SK-N-SH treated with all-trans-retinoic acid at 6 μM for 48 hours (cell line): ENCODE measurements around the gene SLC41A3.

Experiments
- ATAC-seq: fragments of 200-7000 bp; cut with Tn5 transposase; 3 replicates; pipeline ENCODE4 v1.9.1; 2020; ENCODE audit warnings: mild to moderate bottlenecking, moderate library complexity
- ARNTL ChIP-seq: fragments of 450-650 bp; formaldehyde crosslinking; IDR thresholded peaks from 2 replicates; pipeline ENCODE4 v1.5.0; 2020; ENCODE audit warnings: low read depth, mild to moderate bottlenecking, moderate library complexity, borderline replicate concordance
- BACH2 ChIP-seq: fragments of 250-450 bp; sonication (Bioruptor Pico); IDR thresholded peaks from 2 replicates; pipeline ENCODE4 v1.9.0; 2021; ENCODE audit warnings: mild to moderate bottlenecking, borderline replicate concordance
- CSDC2 ChIP-seq: fragments of 250-450 bp; sonication (Bioruptor Pico); IDR thresholded peaks from 2 replicates; pipeline ENCODE4 v1.5.0; 2020; ENCODE audit warnings: mild to moderate bottlenecking, moderate library complexity
- ESRRG ChIP-seq: fragments of 250-450 bp; sonication (Bioruptor Pico); IDR thresholded peaks from 2 replicates; pipeline ENCODE4 v1.6.1; 2021; ENCODE audit warnings: mild to moderate bottlenecking
- GLIS3 ChIP-seq: fragments of 250-450 bp; sonication (Bioruptor Pico); IDR thresholded peaks from 2 replicates; pipeline ENCODE4 v1.5.0; 2020; ENCODE audit warnings: mild to moderate bottlenecking, moderate library complexity
- ISL1 ChIP-seq: fragments of 250-450 bp; sonication (Bioruptor Pico); IDR thresholded peaks from 2 replicates; pipeline ENCODE4 v2.1.2; 2022; ENCODE audit warnings: mild to moderate bottlenecking, moderate library complexity
- OSR1 ChIP-seq: fragments of 250-450 bp; sonication (Bioruptor Pico); IDR thresholded peaks from 2 replicates; pipeline ENCODE4 v1.8.0; 2022; ENCODE audit warnings: moderate library complexity, mild to moderate bottlenecking, inconsistent platforms
- PPARA ChIP-seq: fragments of 250-450 bp; sonication (Bioruptor Pico); IDR thresholded peaks from 2 replicates; pipeline ENCODE4 v1.5.0; 2020; ENCODE audit warnings: mild to moderate bottlenecking, borderline replicate concordance
- TOX ChIP-seq: fragments of 250-450 bp; sonication (Bioruptor Pico); IDR thresholded peaks from 2 replicates; pipeline ENCODE4 v1.8.0; 2021; ENCODE audit warnings: mild to moderate bottlenecking, moderate library complexity, borderline replicate concordance
- ZFP3 ChIP-seq: fragments of 250-450 bp; sonication (Bioruptor Pico); IDR thresholded peaks from 2 replicates; pipeline ENCODE4 v1.5.0; 2020; ENCODE audit warnings: mild to moderate bottlenecking, moderate library complexity
- ZFP30 ChIP-seq: fragments of 450-650 bp; formaldehyde crosslinking; IDR thresholded peaks from 2 replicates; pipeline ENCODE4 v1.5.0; 2022; ENCODE audit warnings: mild to moderate bottlenecking, moderate library complexity
- ZNF565 ChIP-seq: fragments of 450-650 bp; formaldehyde crosslinking; conservative IDR thresholded peaks from 2 replicates; pipeline ENCODE4 v1.5.0; 2020; ENCODE audit warnings: low read depth, mild to moderate bottlenecking, moderate library complexity
- TF ChIP-seq, protein P1 (sequence below): fragments of 250-450 bp; sonication (Bioruptor Pico); IDR thresholded peaks from 2 replicates; pipeline ENCODE4 v1.5.0; 2020; ENCODE audit warnings: mild to moderate bottlenecking, moderate library complexity
- TF ChIP-seq, protein P2 (sequence below): fragments of 250-450 bp; sonication (Bioruptor Pico); IDR thresholded peaks from 2 replicates; pipeline ENCODE4 v1.8.0; 2021; ENCODE audit warnings: low read depth, mild to moderate bottlenecking, moderate library complexity, borderline replicate concordance
- TF ChIP-seq, protein P3 (sequence below): fragments of 250-450 bp; sonication (Bioruptor Pico); IDR thresholded peaks from 2 replicates; pipeline ENCODE4 v1.5.1; 2020; ENCODE audit warnings: low read depth, mild to moderate bottlenecking, moderate library complexity
- TF ChIP-seq, protein P4 (sequence below): fragments of 250-450 bp; sonication (Bioruptor Pico); IDR thresholded peaks from 2 replicates; pipeline ENCODE4 v1.8.0; 2020; ENCODE audit warnings: mild to moderate bottlenecking, moderate library complexity, borderline replicate concordance
- TF ChIP-seq, protein P5 (sequence below): fragments of 250-450 bp; sonication (Bioruptor Pico); IDR thresholded peaks from 2 replicates; pipeline ENCODE4 v1.5.1; 2021; ENCODE audit warnings: mild to moderate bottlenecking, moderate library complexity

The SLC41A3 gene

DNA sequence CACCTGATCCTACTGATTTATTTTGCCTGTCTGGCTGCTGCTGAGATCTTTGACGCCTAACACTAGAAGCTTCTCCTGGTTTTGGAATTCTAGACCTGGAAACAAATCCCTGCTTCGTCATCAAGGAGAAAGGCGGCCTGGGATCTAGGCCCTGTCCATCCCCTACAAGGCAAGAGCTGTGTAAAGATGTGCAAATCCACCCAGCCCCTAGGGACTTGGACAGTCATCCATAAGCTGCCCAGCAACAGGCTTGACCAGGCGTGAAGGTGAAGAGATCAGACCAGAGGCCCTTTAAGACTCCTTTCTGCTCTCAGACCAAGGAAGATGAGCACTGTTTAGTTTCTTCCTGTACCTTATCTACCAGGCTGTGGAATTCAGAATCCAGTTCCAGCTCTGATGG, 32.2 kb downstream of the SLC41A3 start:
- TF ChIP-seq ARNTL (CRISPR knock-in tag) = no peak
- TF ChIP-seq, protein P1, sequence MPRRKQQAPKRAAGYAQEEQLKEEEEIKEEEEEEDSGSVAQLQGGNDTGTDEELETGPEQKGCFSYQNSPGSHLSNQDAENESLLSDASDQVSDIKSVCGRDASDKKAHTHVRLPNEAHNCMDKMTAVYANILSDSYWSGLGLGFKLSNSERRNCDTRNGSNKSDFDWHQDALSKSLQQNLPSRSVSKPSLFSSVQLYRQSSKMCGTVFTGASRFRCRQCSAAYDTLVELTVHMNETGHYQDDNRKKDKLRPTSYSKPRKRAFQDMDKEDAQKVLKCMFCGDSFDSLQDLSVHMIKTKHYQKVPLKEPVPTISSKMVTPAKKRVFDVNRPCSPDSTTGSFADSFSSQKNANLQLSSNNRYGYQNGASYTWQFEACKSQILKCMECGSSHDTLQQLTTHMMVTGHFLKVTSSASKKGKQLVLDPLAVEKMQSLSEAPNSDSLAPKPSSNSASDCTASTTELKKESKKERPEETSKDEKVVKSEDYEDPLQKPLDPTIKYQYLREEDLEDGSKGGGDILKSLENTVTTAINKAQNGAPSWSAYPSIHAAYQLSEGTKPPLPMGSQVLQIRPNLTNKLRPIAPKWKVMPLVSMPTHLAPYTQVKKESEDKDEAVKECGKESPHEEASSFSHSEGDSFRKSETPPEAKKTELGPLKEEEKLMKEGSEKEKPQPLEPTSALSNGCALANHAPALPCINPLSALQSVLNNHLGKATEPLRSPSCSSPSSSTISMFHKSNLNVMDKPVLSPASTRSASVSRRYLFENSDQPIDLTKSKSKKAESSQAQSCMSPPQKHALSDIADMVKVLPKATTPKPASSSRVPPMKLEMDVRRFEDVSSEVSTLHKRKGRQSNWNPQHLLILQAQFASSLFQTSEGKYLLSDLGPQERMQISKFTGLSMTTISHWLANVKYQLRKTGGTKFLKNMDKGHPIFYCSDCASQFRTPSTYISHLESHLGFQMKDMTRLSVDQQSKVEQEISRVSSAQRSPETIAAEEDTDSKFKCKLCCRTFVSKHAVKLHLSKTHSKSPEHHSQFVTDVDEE (CRISPR knock-in tag) = no peak
- no peak for TF ChIP-seq ZFP30 (CRISPR knock-in tag)
- TF ChIP-seq TOX (CRISPR knock-in tag) = no peak
- TF ChIP-seq, protein P2, sequence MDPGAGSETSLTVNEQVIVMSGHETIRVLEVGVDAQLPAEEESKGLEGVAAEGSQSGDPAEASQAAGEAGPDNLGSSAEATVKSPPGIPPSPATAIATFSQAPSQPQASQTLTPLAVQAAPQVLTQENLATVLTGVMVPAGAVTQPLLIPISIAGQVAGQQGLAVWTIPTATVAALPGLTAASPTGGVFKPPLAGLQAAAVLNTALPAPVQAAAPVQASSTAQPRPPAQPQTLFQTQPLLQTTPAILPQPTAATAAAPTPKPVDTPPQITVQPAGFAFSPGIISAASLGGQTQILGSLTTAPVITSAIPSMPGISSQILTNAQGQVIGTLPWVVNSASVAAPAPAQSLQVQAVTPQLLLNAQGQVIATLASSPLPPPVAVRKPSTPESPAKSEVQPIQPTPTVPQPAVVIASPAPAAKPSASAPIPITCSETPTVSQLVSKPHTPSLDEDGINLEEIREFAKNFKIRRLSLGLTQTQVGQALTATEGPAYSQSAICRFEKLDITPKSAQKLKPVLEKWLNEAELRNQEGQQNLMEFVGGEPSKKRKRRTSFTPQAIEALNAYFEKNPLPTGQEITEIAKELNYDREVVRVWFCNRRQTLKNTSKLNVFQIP (CRISPR knock-in tag) = no peak
- no peak for TF ChIP-seq CSDC2 (CRISPR knock-in tag)
- TF ChIP-seq, protein P3, sequence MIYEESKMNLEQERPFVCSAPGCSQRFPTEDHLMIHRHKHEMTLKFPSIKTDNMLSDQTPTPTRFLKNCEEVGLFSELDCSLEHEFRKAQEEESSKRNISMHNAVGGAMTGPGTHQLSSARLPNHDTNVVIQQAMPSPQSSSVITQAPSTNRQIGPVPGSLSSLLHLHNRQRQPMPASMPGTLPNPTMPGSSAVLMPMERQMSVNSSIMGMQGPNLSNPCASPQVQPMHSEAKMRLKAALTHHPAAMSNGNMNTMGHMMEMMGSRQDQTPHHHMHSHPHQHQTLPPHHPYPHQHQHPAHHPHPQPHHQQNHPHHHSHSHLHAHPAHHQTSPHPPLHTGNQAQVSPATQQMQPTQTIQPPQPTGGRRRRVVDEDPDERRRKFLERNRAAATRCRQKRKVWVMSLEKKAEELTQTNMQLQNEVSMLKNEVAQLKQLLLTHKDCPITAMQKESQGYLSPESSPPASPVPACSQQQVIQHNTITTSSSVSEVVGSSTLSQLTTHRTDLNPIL (CRISPR knock-in tag) = no peak
- no peak for TF ChIP-seq ZFP3 (CRISPR knock-in tag)
- TF ChIP-seq, protein P4, sequence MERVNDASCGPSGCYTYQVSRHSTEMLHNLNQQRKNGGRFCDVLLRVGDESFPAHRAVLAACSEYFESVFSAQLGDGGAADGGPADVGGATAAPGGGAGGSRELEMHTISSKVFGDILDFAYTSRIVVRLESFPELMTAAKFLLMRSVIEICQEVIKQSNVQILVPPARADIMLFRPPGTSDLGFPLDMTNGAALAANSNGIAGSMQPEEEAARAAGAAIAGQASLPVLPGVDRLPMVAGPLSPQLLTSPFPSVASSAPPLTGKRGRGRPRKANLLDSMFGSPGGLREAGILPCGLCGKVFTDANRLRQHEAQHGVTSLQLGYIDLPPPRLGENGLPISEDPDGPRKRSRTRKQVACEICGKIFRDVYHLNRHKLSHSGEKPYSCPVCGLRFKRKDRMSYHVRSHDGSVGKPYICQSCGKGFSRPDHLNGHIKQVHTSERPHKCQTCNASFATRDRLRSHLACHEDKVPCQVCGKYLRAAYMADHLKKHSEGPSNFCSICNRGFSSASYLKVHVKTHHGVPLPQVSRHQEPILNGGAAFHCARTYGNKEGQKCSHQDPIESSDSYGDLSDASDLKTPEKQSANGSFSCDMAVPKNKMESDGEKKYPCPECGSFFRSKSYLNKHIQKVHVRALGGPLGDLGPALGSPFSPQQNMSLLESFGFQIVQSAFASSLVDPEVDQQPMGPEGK (CRISPR knock-in tag) = no peak
- TF ChIP-seq, protein P5, sequence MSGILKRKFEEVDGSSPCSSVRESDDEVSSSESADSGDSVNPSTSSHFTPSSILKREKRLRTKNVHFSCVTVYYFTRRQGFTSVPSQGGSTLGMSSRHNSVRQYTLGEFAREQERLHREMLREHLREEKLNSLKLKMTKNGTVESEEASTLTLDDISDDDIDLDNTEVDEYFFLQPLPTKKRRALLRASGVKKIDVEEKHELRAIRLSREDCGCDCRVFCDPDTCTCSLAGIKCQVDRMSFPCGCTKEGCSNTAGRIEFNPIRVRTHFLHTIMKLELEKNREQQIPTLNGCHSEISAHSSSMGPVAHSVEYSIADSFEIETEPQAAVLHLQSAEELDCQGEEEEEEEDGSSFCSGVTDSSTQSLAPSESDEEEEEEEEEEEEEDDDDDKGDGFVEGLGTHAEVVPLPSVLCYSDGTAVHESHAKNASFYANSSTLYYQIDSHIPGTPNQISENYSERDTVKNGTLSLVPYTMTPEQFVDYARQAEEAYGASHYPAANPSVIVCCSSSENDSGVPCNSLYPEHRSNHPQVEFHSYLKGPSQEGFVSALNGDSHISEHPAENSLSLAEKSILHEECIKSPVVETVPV = no peak
- no peak for TF ChIP-seq BACH2 (CRISPR knock-in tag)
- no peak for TF ChIP-seq OSR1 (CRISPR knock-in tag)
- no peak for TF ChIP-seq ZNF565 (CRISPR knock-in tag)
- no peak for TF ChIP-seq GLIS3
- TF ChIP-seq ISL1 (CRISPR knock-in tag) = no peak
- TF ChIP-seq, all 23 proteins: peak for 0
- no peak for ATAC-seq

DNA sequence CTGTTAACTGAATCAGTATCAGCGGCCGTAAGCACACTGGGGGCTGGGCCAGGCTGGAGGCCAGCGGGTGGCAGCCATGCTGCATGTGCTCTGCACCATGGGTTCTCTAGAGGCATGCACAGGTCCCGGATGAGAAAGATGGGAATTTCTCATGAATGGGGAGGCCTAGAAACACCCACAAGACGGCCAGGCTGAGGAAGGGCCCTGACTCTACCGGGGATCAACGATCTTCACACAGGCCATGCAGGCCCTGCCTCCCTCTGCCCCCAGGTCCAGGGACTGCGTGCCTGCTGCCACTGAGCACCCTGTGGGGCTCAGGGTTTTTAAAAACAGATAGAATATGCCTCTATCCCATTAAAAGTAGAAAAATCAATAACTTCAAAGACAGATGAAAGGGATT, 32.7 kb downstream of the SLC41A3 start:
- TF ChIP-seq, protein P1 (CRISPR knock-in tag) = no peak
- no peak for ATAC-seq

DNA sequence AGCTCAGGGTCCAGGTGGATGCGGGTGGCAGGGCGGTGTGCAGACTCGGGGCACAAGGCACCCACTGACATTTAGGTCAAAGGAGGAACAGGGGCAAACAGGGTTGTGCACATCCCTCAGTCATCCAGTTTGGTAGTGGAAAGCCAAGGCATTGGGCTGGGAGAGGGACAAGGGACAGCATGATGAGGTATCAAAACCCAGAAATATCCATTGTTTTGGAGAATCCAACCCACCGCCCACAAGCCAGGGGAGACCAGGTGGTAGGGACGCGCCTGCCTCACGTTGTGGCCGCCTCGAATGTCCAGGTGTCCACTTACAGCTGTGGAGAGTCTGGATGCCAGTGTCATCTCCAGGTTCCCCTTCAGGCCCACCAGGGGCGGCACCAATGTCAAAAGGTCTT, 33.3 kb downstream of the SLC41A3 start:
- TF ChIP-seq ESRRG (CRISPR knock-in tag) = no peak
- no peak for TF ChIP-seq PPARA (CRISPR knock-in tag)
- no peak for TF ChIP-seq ZNF565 (CRISPR knock-in tag)
- TF ChIP-seq, protein P2 (CRISPR knock-in tag) = no peak
- no peak for ATAC-seq
